GM21717 (cell line): ENCODE results near the gene USF2.
"Not testable (repeated sequence)": the region's sequence is repeated elsewhere in the genome, so short reads cannot be mapped to it uniquely, and the experiment has no call there.

Source experiments
- ATAC-seq: cut with Tn5 transposase; IDR thresholded peaks from one replicate; pipeline ENCODE4 v1.9.1; 2021; ENCODE audit warnings: mild to moderate bottlenecking, moderate library complexity; ENCODE audit not compliant: unreplicated experiment

USF2 gene

GRCh38 chr19:35279985-35280821 lies 11.4 kb downstream of the USF2 start:
- no peak for ATAC-seq

- ATAC-seq, result no peak
These were observed 12.5 kb downstream of the USF2 start for GRCh38 chr19:35281303-35281702.

GRCh38 chr19:35284153-35285094 lies 15.7 kb downstream of the USF2 start:
- ATAC-seq, result no peak

- no peak for ATAC-seq
These were observed 16.3 kb downstream of the USF2 start for GRCh38 chr19:35285095-35285449.

GRCh38 chr19:35285465-35285864 lies 16.7 kb downstream of the USF2 start:
- ATAC-seq, result not testable (repeated sequence)

DNA sequence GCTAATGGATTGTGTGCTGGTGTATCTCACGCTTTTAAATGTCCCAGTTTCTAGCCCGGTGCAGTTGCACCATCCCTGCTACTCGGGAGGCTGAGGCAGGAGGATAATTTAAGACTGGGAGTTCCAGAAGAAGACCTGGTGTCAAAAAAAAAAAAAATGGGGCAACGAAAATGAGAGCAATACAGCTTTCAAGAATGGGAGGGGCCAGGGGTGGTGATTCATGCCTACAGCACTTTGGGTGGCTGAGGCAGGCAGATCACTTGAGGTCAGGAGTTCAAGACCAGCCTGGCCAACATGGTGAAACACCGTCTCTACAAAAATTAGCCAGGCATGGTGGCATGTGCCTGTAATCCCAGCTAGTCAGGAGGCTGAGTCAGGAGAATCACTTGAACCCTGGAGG lies 17.3 kb downstream of the USF2 start:
- not testable (repeated sequence) for ATAC-seq

DNA sequence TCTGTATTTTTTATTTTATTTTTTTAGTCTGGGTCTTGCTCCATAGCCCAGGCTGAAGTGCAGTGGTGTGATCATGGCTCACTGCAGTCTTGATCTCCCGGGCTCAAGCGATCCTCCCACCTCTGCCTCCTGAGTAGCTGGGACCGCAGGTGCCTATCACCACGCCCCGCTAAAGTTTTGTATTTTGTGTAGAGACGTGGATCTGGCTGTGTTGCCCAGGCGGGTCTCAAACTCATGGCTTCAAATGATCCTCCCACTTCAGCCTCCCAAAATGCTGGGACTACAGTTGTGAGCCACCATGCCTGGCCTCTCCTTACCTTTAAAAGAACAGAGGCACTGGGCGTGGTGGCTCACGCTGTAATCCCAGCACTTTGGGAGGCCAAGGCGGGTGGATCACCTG lies 19.0 kb downstream of the USF2 start:
- no peak for ATAC-seq

- ATAC-seq, result no peak
These were observed 19.6 kb downstream of the USF2 start for GRCh38 chr19:35288331-35288730.

- ATAC-seq, result no peak
These were observed 20.1 kb downstream of the USF2 start for GRCh38 chr19:35288906-35289305.

GRCh38 chr19:35290381-35291127 lies 21.8 kb downstream of the USF2 start:
- no peak for ATAC-seq

- ATAC-seq, result no peak
These were observed 22.5 kb downstream of the USF2 start for GRCh38 chr19:35291259-35291658.

DNA sequence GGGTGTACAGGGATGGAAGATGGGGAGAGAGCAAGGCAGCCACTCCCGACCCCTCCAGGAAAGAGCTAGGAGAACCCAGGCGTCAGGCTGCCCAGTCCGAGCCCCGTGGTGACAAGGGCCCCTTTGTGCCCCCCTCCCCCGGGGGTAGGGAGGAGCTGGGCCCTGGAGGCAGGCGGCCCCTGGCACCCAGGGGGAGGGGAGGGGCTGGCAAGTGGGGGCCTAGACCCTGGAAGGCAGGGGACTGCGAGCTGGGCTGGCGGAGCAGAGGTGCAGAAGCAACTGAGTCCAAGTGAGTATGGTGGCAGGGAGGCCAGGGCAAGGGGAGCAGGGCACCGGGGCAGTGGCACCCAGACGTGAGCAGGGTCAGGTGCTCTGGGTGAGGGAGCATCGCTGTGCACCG lies 23.2 kb downstream of the USF2 start, which contains the start of gene MAG:
Gene MAG (plus strand): TSS at position 246 of the 400 bp plus-strand sequence. CDS start 3,248 bp downstream, outside the sequence.
- no peak for ATAC-seq

DNA sequence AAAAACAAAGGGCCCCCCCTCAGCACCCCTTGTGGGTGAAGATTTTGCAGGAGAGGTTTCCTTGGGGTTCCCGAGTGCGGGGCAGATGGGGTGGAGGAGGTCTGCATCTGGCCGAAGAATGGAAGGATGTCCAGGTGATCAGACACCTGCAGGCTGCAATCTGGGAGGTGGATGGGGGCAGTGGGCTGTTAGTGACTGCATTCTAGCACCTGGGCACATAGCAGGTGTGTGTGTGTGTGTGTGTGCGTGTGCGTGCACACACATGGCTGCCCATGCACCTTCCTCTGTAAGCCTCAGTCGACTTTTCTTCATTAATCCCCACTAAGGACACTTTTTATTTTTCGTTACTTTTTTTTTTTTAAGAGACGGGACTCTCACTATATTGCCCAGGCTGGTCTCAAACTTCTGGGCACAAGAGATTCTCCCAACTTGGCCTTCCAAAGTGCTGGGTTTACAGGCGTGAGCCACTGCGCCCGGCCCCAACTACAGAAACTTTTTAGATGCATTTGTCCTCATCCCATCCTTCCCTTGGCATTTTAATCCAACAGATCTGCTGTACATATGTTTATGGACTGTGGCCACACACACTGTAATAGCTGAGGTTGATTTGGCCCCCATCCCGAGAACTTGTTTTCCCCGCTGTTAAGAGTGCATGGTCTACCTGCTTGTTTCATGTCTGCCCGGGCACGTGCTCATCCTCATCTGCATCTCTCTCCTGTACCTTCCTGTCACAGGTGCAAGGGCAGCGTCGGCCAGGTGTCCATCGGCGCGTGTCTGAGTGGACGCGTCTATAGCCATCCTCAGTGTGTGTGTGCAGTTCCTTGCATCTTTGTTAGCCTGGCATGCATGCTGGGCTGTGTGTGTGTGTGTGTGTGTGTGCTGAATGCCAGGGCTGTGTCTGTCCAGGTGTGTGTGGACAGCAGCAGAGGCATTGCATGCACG lies 23.9 kb downstream of the USF2 start:
- ATAC-seq, result no peak

- ATAC-seq, result no peak
These were observed 24.6 kb downstream of the USF2 start for GRCh38 chr19:35293363-35293739.

GRCh38 chr19:35293808-35294207 lies 25.0 kb downstream of the USF2 start:
- no peak for ATAC-seq

DNA sequence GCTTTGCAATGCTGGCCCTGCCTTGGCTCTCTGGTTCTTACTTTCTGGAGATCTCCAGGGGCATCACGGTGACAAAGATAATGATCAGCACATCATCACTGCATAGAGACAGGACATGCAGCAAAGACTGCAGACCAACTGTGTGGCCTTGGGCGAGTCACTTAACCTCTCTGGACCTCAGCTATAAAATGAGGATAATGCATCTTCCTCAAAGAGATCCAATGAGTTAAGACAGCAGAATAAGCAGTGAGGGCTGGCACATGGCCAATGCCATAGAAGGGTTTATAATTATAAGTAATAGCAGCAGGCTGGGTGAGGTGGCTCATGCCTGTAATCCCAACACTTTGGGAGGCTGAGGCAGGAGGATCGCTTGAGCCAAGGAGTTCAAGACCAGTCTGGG lies 25.6 kb downstream of the USF2 start:
- no peak for ATAC-seq

- ATAC-seq, result no peak
These were observed 26.4 kb downstream of the USF2 start for GRCh38 chr19:35294859-35295791.

DNA sequence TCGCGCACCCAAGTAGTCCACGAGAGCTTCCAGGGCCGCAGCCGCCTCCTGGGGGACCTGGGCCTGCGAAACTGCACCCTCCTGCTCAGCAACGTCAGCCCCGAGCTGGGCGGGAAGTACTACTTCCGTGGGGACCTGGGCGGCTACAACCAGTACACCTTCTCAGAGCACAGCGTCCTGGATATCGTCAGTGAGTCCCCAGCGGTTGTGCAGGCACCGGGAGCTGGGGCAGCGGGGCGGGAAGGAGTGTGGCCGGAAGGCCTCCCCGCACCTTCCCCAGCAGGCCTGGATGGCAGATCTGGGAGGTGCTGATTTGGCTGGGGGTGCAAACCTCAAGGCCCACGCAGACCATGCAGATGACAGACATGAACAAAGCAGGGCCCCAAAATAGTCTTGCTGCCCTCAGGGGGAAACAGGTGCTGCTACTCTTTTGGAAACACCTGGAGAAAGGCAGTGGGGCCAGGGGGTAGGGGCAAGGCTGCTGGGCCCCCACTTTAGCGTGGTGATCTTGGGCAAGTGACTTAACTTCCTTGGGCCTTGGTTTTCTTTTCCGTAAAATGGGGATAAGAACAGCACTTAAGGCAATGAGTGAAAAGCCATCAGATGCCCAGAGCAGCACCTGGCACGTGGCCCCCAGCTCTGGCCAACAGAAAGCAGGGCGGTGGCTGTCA lies 27.2 kb downstream of the USF2 start:
- no peak for ATAC-seq
